Trophoblast cell (in vitro differentiated cells and primary cell): ENCODE measurements around the gene WASF3.

Experiments
- DNase-seq, 2 donors: peaks; one replicate each; pipeline ENCODE4 v3.0.0-alpha.2; 2016
- H2AFZ ChIP-seq: 2 replicates; pipeline ENCODE4 v1.6.1; 2013; ENCODE audit warnings: low read length, moderate library complexity, mild to moderate bottlenecking; ENCODE audit not compliant: insufficient read depth, poor library complexity
- H2AK5ac ChIP-seq: 2 replicates; pipeline ENCODE4 v1.6.1; 2013; ENCODE audit warnings: mild to moderate bottlenecking, low read length
- H2BK120ac ChIP-seq: 2 replicates; pipeline ENCODE4 v1.6.1; 2013; ENCODE audit warnings: low read length, mild to moderate bottlenecking, moderate library complexity; ENCODE audit not compliant: insufficient read depth, poor library complexity
- H2BK12ac ChIP-seq: 2 replicates; pipeline ENCODE4 v1.6.1; 2013; ENCODE audit warnings: mild to moderate bottlenecking, low read length, moderate library complexity
- H2BK5ac ChIP-seq: 2 replicates; pipeline ENCODE4 v1.6.1; 2013; ENCODE audit warnings: low read length, low read depth, moderate library complexity, mild to moderate bottlenecking; ENCODE audit not compliant: poor library complexity
- H3K14ac ChIP-seq: 2 replicates; pipeline ENCODE4 v1.6.1; 2013; ENCODE audit warnings: mild to moderate bottlenecking, low read length
- H3K18ac ChIP-seq: 2 replicates; pipeline ENCODE4 v1.6.1; 2013; ENCODE audit warnings: mild to moderate bottlenecking, low read length
- H3K23ac ChIP-seq: 2 replicates; pipeline ENCODE4 v1.6.1; 2013; ENCODE audit warnings: low read length
- H3K27ac ChIP-seq: 2 replicates; pipeline ENCODE4 v1.5.1; 2013; ENCODE audit warnings: low read depth, mild to moderate bottlenecking, inconsistent platforms, low read length, moderate library complexity
- H3K27me3 ChIP-seq: 2 replicates; pipeline ENCODE4 v1.6.1; 2013; ENCODE audit warnings: inconsistent platforms, mild to moderate bottlenecking, low read length, moderate library complexity; ENCODE audit not compliant: insufficient read depth
- H3K36me3 ChIP-seq, 2 experiments: 1 replicate in 1 of 2; 2 replicates in 1 of 2; pipeline ENCODE4 v1.6.1; 2013; ENCODE audit warnings: low read length in 2 of 2, mild to moderate bottlenecking in 2 of 2, moderate library complexity in 1 of 2; ENCODE audit not compliant: insufficient read depth in 2 of 2, control insufficient read depth in 1 of 2
- H3K4ac ChIP-seq: 2 replicates; pipeline ENCODE4 v1.6.1; 2013; ENCODE audit warnings: low read depth, mild to moderate bottlenecking, low read length, moderate library complexity
- H3K4me1 ChIP-seq, 2 experiments: 1 replicate in 1 of 2; 2 replicates in 1 of 2; pipeline ENCODE4 v1.6.1; 2013; ENCODE audit warnings: low read length in 2 of 2, mild to moderate bottlenecking in 2 of 2, moderate library complexity in 1 of 2; ENCODE audit not compliant: insufficient read depth in 2 of 2, control insufficient read depth in 1 of 2
- H3K4me2 ChIP-seq: 2 replicates; pipeline ENCODE4 v1.6.1; 2013; ENCODE audit warnings: inconsistent platforms, mild to moderate bottlenecking, low read length, moderate library complexity
- H3K4me3 ChIP-seq: 2 replicates; pipeline ENCODE4 v1.5.1; 2013; ENCODE audit warnings: mild to moderate bottlenecking, low read depth, low read length, inconsistent platforms
- H3K79me1 ChIP-seq: one replicate; pipeline ENCODE4 v1.6.1; 2013; ENCODE audit warnings: low read length
- H3K79me2 ChIP-seq: 2 replicates; pipeline ENCODE4 v1.6.1; 2013; ENCODE audit warnings: low read length, mild to moderate bottlenecking; ENCODE audit not compliant: control insufficient read depth, insufficient read depth, poor library complexity
- H3K9ac ChIP-seq: 2 replicates; pipeline ENCODE4 v1.6.1; 2013; ENCODE audit warnings: mild to moderate bottlenecking, low read length
- H3K9me3 ChIP-seq: 2 replicates; pipeline ENCODE4 v1.6.1; 2013; ENCODE audit warnings: low read depth, mild to moderate bottlenecking, control low read depth, inconsistent platforms, low read length; ENCODE audit not compliant: insufficient read depth
- H4K12ac ChIP-seq: 2 replicates; pipeline ENCODE4 v1.6.1; 2013; ENCODE audit warnings: low read depth, mild to moderate bottlenecking, low read length, moderate library complexity
- H4K8ac ChIP-seq: 2 replicates; pipeline ENCODE4 v1.6.1; 2013; ENCODE audit warnings: low read depth, mild to moderate bottlenecking, low read length, moderate library complexity
- H4K91ac ChIP-seq: one replicate; pipeline ENCODE4 v1.6.1; 2013; ENCODE audit warnings: low read depth, mild to moderate bottlenecking, low read length, moderate library complexity
- WGBS: extraction: QIAGEN DNeasy Blood & Tissue Kit; methylation state at CpG from one replicate; pipeline ENCODE4 v1.1.7; 2013; ENCODE audit warnings: missing lambda C conversion rate; ENCODE audit not compliant: insufficient read length, insufficient coverage; ENCODE audit errors: extremely low coverage; 5-methylcytosine and 5-hydroxymethylcytosine counted together

Gene WASF3

DNA sequence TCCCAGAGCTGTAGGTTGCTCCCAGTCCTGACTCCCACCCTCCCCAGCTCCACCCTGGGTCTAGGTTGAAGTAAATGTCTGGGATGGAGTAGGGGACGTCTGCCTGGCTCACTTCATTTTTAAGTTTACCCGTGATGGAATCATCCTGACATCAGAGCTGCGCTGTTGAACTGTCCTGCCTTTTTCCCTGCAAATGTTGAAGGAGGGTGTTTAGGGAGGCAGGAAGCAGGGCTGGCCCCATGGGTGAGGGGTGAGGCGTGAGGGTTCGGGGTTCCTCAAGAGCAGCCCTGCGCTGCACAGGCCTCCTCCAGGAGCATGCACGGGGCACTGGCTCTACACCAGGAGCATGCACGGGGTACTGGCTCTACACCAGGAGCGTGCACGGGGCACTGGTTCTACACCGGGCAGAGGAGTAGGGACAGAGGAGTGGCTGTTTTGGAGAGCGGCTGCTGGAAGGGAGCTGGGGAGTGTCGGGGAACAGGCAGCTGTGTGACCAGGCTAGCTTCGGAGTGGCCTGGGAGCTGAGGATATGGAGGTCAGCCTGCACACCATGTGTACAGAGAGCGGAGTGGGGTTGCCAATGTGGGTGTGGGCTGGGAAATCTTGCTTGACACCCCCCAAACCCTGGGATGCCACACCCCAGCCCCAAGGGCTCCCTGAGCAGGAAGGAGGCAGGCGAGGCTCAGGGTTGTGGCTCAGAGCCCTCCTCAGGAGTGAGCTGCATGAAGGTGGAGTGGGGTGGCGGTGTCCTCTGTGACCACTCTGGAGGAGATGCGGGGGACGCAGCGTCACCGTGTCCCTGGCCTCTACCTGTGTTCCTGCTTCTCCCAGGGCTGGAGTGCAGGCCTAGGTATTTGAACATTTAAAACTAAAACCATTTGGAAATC lies 139.8 kb downstream of the WASF3 start:
- H3K18ac ChIP-seq, result no peak overlapping the region
- no peak overlapping the region for H2AK5ac ChIP-seq
- no peak overlapping the region for H4K8ac ChIP-seq
- H4K91ac ChIP-seq, result no peak overlapping the region
- H3K4ac ChIP-seq, result no peak overlapping the region
- H3K9ac ChIP-seq, result no peak overlapping the region
- no peak overlapping the region for H2BK12ac ChIP-seq
- no peak overlapping the region for H2BK5ac ChIP-seq
- no peak overlapping the region for H3K27ac ChIP-seq
- peaks cover 5 to 12% of the 10 kb centered on the region in 2 experiments for H3K4me1 ChIP-seq
- no peaks in the 10 kb centered on the region for H3K79me2 ChIP-seq
- no peak overlapping the region for H2BK120ac ChIP-seq
- no peak overlapping the region for H3K4me3 ChIP-seq
- H3K9me3 ChIP-seq, result no peaks in the 10 kb centered on the region
- no peak overlapping the region for H4K12ac ChIP-seq
- H3K14ac ChIP-seq, result no peak overlapping the region
- no peak overlapping the region for H2AFZ ChIP-seq
- H3K23ac ChIP-seq, result no peak overlapping the region
- H3K27me3 ChIP-seq, result no peaks in the 10 kb centered on the region
- H3K79me1 ChIP-seq, result no peaks in the 10 kb centered on the region
- no peak for DNase-seq
- H3K36me3 ChIP-seq, result no peaks in the 10 kb centered on the region
- no peak overlapping the region for H3K4me2 ChIP-seq
- no CpG with 5 or more reads among the region's 21 CpGs for WGBS

DNA sequence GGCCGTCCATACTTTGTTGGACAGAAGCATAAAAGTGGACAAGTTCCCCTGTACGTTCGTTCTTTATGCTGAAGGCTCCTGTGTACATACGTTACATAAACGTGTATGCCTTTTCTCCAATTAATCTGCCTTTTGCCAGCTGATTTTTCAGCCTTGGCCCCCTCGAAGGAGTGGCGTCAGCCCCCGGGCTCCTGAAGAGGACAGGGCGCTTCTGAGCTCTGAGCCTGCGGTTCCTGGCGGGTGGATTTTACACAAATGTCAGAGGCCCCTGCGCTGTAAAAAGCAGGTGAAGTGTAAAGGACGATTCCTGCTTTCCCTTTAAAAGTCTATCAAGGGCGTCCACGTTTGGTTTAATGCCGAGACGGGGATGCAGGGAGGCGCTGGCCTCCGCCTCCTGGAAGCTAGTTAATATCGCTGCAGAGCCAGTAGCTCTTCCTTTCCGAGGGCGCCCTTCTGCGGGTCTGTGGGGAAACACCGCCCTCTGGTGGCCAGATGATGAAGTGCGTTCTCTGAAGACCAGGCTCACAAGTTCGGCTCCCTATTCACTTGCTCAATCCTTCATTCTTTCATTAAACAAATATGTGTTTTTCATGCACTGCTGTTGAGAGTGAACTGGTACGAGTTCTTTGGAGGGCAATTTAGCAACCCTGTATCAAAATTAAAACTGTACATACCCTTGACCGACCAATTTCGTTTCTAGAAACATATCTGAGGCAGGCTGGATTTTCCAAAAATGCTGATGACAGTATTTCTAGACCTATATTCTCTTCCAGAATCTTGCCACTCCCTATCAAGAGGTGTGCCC lies 141.1 kb downstream of the WASF3 start:
- no peak overlapping the region for H3K23ac ChIP-seq
- H4K12ac ChIP-seq, result no peak overlapping the region
- H4K91ac ChIP-seq, result no peak overlapping the region
- no peak overlapping the region for H4K8ac ChIP-seq
- H3K4ac ChIP-seq, result no peak overlapping the region
- peak overlapping the region; percentile 37 for H2AFZ ChIP-seq
- H3K79me1 ChIP-seq, result no peaks in the 10 kb centered on the region
- no peak overlapping the region for H3K9ac ChIP-seq
- H3K4me3 ChIP-seq, result no peak overlapping the region
- H2BK120ac ChIP-seq, result no peak overlapping the region
- peak; percentile 75 to 87 for DNase-seq
- H3K4me1 ChIP-seq, result peaks cover 5 to 12% of the 10 kb centered on the region in 2 experiments
- H2BK12ac ChIP-seq, result no peak overlapping the region
- H3K27ac ChIP-seq, result no peak overlapping the region
- H2AK5ac ChIP-seq, result no peak overlapping the region
- peak overlapping the region; percentile 40 for H3K4me2 ChIP-seq
- H3K18ac ChIP-seq, result no peak overlapping the region
- no peaks in the 10 kb centered on the region for H3K27me3 ChIP-seq
- H3K9me3 ChIP-seq, result no peaks in the 10 kb centered on the region
- H2BK5ac ChIP-seq, result no peak overlapping the region
- WGBS, result no CpG with 5 or more reads among the region's 29 CpGs
- no peaks in the 10 kb centered on the region for H3K36me3 ChIP-seq
- no peaks in the 10 kb centered on the region for H3K79me2 ChIP-seq
- H3K14ac ChIP-seq, result no peak overlapping the region

DNA sequence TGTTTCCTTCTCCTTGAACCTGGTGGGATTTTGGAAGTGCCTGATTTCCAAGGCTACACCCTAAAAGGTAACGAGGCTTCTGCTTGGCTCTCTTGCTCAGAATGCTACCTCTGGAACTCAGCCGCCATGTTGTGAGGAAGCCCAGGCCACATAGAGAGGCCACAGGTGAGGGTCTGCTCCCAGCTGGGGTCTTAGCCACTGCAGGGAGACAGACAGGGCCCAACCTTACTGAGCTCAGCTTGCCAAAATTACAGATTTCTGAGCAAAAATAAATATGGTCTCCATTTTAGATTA lies 141.7 kb downstream of the WASF3 start:
- H2AK5ac ChIP-seq, result no peak overlapping the region
- H3K4me3 ChIP-seq, result no peak overlapping the region
- no peak overlapping the region for H3K4me2 ChIP-seq
- no peak overlapping the region for H3K23ac ChIP-seq
- H4K8ac ChIP-seq, result no peak overlapping the region
- no peak overlapping the region for H3K14ac ChIP-seq
- H2BK12ac ChIP-seq, result no peak overlapping the region
- no peak overlapping the region for H2BK120ac ChIP-seq
- H2BK5ac ChIP-seq, result no peak overlapping the region
- H3K9ac ChIP-seq, result no peak overlapping the region
- H3K4ac ChIP-seq, result no peak overlapping the region
- no peak overlapping the region for H4K12ac ChIP-seq
- no peaks in the 10 kb centered on the region for H3K36me3 ChIP-seq
- H3K4me1 ChIP-seq, result peaks cover 3 to 8% of the 10 kb centered on the region in 2 experiments
- no peaks in the 10 kb centered on the region for H3K27me3 ChIP-seq
- no CpG with 5 or more reads among the region's 2 CpGs for WGBS
- no peaks in the 10 kb centered on the region for H3K79me1 ChIP-seq
- H2AFZ ChIP-seq, result no peak overlapping the region
- no peak for DNase-seq
- no peak overlapping the region for H3K27ac ChIP-seq
- no peak overlapping the region for H3K18ac ChIP-seq
- no peaks in the 10 kb centered on the region for H3K79me2 ChIP-seq
- no peak overlapping the region for H4K91ac ChIP-seq
- H3K9me3 ChIP-seq, result no peaks in the 10 kb centered on the region

DNA sequence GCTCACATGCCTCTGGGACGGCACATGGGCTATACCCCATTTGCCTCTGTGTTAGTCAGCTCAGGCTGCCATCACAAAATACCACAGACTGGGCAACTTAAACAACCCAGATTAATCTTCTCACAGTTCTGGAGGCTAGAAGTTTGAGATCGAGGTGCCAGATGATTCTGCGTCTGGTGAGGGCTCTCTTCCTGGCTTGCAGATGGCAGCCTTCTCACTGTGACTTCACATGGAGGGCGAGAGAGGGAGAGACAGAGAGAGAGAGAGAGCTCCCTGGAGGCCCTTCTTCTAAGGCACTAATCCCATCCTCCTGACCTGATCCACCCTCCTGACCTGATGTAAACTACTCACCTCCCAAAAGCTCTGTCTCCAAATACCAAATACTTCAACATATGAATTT lies 148.1 kb downstream of the WASF3 start:
- Histone ChIP-seq H3K27me3 (no peaks in the 10 kb centered on the region), H2BK120ac (no peak overlapping the region), H4K12ac (no peak overlapping the region), H3K4me2 (no peak overlapping the region), H2AFZ (no peak overlapping the region), H2AK5ac (no peak overlapping the region), H2BK12ac (no peak overlapping the region), H3K9ac (no peak overlapping the region), H3K23ac (no peak overlapping the region), H3K4me1 (no peaks in the 10 kb centered on the region), H3K27ac (no peak overlapping the region), H3K79me1 (no peaks in the 10 kb centered on the region), H3K14ac (no peak overlapping the region), H4K91ac (no peak overlapping the region), H4K8ac (no peak overlapping the region), H3K36me3 (no peaks in the 10 kb centered on the region), H3K79me2 (no peaks in the 10 kb centered on the region), H3K9me3 (no peaks in the 10 kb centered on the region), H3K4ac (no peak overlapping the region), H3K18ac (no peak overlapping the region), H3K4me3 (no peak overlapping the region), H2BK5ac (no peak overlapping the region)
- no peak for DNase-seq
- no CpG with 5 or more reads among the region's 4 CpGs for WGBS
